A549 (cell line): ENCODE results near the gene AFF3. TPM values are rescaled to one million over a fixed set of nuclear protein-coding genes. Genes with fewer than 3 reads are reported as not detected.

Experiments
- ATAC-seq, 2 experiments: fragments of 200-7000 bp in 1 of 2; fragments of >200 bp in 1 of 2; cut with Nextera tagmentation in 1 of 2; cut with Tn5 transposase in 1 of 2; 3 replicates each; pipeline versions ENCODE4 v1.8.0 to v1.9.1; 2018 to 2020; ENCODE audit warnings: mild to moderate bottlenecking in 1 of 2, moderate library complexity in 1 of 2
- CTCF ChIA-PET: fragments of 300-600 bp; sonication (Branson Sonifier 250); formaldehyde crosslinking; extraction: SDS; loops from one replicate; lab custom pipeline; 2021; ENCODE audit warnings: antibody characterized with exemption, inconsistent platforms; lab: Yijun Ruan, JAX
- POLR2A ChIA-PET: fragments of 350-600 bp; formaldehyde crosslinking; extraction: SDS; loops from one replicate; lab custom pipeline; 2021; ENCODE audit warnings: antibody characterized with exemption, inconsistent platforms; lab: Yijun Ruan, JAX
- DNase-seq, 2 experiments: peaks; one replicate each; pipeline versions ENCODE4 v3.0.0 to v3.0.0-alpha.2; 2011 to 2016; ENCODE audit warnings: low read depth in 1 of 2, low spot score in 1 of 2
- FAIRE-seq: peaks from 2 replicates; lab custom pipeline; 2011; peaks lifted over from hg19 to GRCh38; lab: Jason Lieb, UNC
- H3K27ac ChIP-seq, 2 experiments: fragments of >200 bp; sonication (Bioruptor Twin); formaldehyde crosslinking; 3 replicates each; pipeline ENCODE4 v1.5.1; 2016 to 2017
- H3K4me1 ChIP-seq: fragments of >200 bp; sonication (Bioruptor Twin); formaldehyde crosslinking; 3 replicates; pipeline ENCODE4 v1.6.1; 2016
- H3K4me2 ChIP-seq: fragments of >200 bp; sonication (Bioruptor Twin); formaldehyde crosslinking; 3 replicates; pipeline ENCODE4 v1.6.1; 2016
- H3K4me3 ChIP-seq: fragments of >200 bp; sonication (Bioruptor Twin); formaldehyde crosslinking; 3 replicates; pipeline ENCODE4 v1.5.1; 2016
- H3K9me3 ChIP-seq: fragments of >200 bp; sonication (Bioruptor Twin); formaldehyde crosslinking; 3 replicates; pipeline ENCODE4 v1.6.1; 2016
- BHLHE40 ChIP-seq: IDR thresholded peaks from 2 replicates; pipeline ENCODE4 v1.6.1; 2012; ENCODE audit warnings: low read depth, low read length, inconsistent platforms
- CBX2 ChIP-seq: fragments of 200-600 bp; sonication (generic); IDR thresholded peaks from 2 replicates; pipeline ENCODE4 v1.6.1; 2016; ENCODE audit warnings: low read depth, mild to moderate bottlenecking, borderline replicate concordance
- CBX8 ChIP-seq: fragments of 200-600 bp; sonication (generic); IDR thresholded peaks from 2 replicates; pipeline ENCODE4 v1.6.1; 2016
- CEBPB ChIP-seq, 2 experiments: fragments of >200 bp in 1 of 2; sonication (Bioruptor Twin) in 1 of 2; formaldehyde crosslinking in 1 of 2; IDR thresholded peaks; 2 replicates each; pipeline ENCODE4 v1.6.1; 2012 to 2016
- CHD2 ChIP-seq: fragments of 150-350 bp; IDR thresholded peaks from 2 replicates; pipeline ENCODE4 v1.6.1; 2014; ENCODE audit warnings: low read length; ENCODE audit not compliant: partially characterized antibody
- EHF ChIP-seq: fragments of 250-450 bp; sonication (Bioruptor Pico); IDR thresholded peaks from 2 replicates; pipeline ENCODE4 v1.5.0; 2020; ENCODE audit warnings: mild to moderate bottlenecking
- EHMT2 ChIP-seq: fragments of 200-600 bp; sonication (generic); IDR thresholded peaks from 2 replicates; pipeline ENCODE4 v1.6.1; 2016; ENCODE audit warnings: antibody characterized with exemption, low read depth, mild to moderate bottlenecking, moderate library complexity
- EP300 ChIP-seq, 2 experiments: fragments of >200 bp; sonication (Bioruptor Twin); formaldehyde crosslinking; IDR thresholded peaks; 2 replicates in 1 of 2; 3 replicates in 1 of 2; pipeline ENCODE4 v1.6.1; 2016 to 2017
- ESRRA ChIP-seq: fragments of 150-350 bp; IDR thresholded peaks from 2 replicates; pipeline ENCODE4 v1.6.1; 2014; ENCODE audit warnings: mild to moderate bottlenecking, low read length, borderline replicate concordance
- FOSB ChIP-seq: fragments of 250-450 bp; sonication (Bioruptor Pico); IDR thresholded peaks from 2 replicates; pipeline ENCODE4 v1.5.0; 2020; ENCODE audit warnings: mild to moderate bottlenecking, moderate library complexity
- HDAC2 ChIP-seq: fragments of 200-600 bp; sonication (generic); IDR thresholded peaks from 2 replicates; pipeline ENCODE4 v1.6.1; 2016
- HOXA7 ChIP-seq: fragments of 250-450 bp; sonication (Bioruptor Pico); IDR thresholded peaks from 2 replicates; pipeline ENCODE4 v1.5.0; 2020; ENCODE audit warnings: mild to moderate bottlenecking, moderate library complexity
- HOXB13 ChIP-seq: fragments of 250-450 bp; sonication (Bioruptor Pico); IDR thresholded peaks from 2 replicates; pipeline ENCODE4 v1.5.0; 2020; ENCODE audit warnings: low read depth, mild to moderate bottlenecking, moderate library complexity
- KDM5A ChIP-seq: fragments of 200-600 bp; sonication (generic); IDR thresholded peaks from 2 replicates; pipeline ENCODE4 v1.6.1; 2016; ENCODE audit warnings: antibody characterized with exemption, mild to moderate bottlenecking
- MAFK ChIP-seq: fragments of 450-650 bp; IDR thresholded peaks from 2 replicates; pipeline ENCODE4 v1.6.1; 2014; ENCODE audit not compliant: partially characterized antibody
- NFE2L2 ChIP-seq: fragments of 150-350 bp; conservative IDR thresholded peaks from 2 replicates; pipeline ENCODE4 v1.6.1; 2014; ENCODE audit warnings: low read length
- PHF8 ChIP-seq: fragments of 200-600 bp; sonication (generic); IDR thresholded peaks from 2 replicates; pipeline ENCODE4 v1.6.1; 2016; ENCODE audit warnings: low read depth, mild to moderate bottlenecking, antibody characterized with exemption, moderate library complexity, borderline replicate concordance
- RFX5 ChIP-seq: fragments of 450-650 bp; IDR thresholded peaks from 2 replicates; pipeline ENCODE4 v1.7.1; 2014; ENCODE audit warnings: antibody characterized with exemption, mild to moderate bottlenecking, moderate library complexity
- SMC3 ChIP-seq: fragments of >200 bp; sonication (Bioruptor Twin); formaldehyde crosslinking; IDR thresholded peaks from 3 replicates; pipeline ENCODE4 v1.6.1; 2018; ENCODE audit warnings: inconsistent platforms
- TP53 ChIP-seq: fragments of 250-450 bp; sonication (Bioruptor Pico); IDR thresholded peaks from 2 replicates; pipeline ENCODE4 v1.5.0; 2021; ENCODE audit warnings: mild to moderate bottlenecking, moderate library complexity
- ZC3H11A ChIP-seq: fragments of 450-650 bp; IDR thresholded peaks from 2 replicates; pipeline ENCODE4 v1.6.1; 2014; ENCODE audit warnings: antibody characterized with exemption, mild to moderate bottlenecking
- ZFP36 ChIP-seq: fragments of 450-650 bp; IDR thresholded peaks from 2 replicates; pipeline ENCODE4 v1.6.1; 2014; ENCODE audit warnings: borderline replicate concordance; ENCODE audit not compliant: partially characterized antibody
- ZNF302 ChIP-seq: fragments of 250-450 bp; sonication (Bioruptor Pico); IDR thresholded peaks from 2 replicates; pipeline ENCODE4 v1.9.0; 2021; ENCODE audit warnings: inconsistent platforms, mild to moderate bottlenecking, moderate library complexity
- ZSCAN20 ChIP-seq: fragments of 250-450 bp; sonication (Bioruptor Pico); IDR thresholded peaks from 2 replicates; pipeline ENCODE4 v1.8.0; 2022; ENCODE audit warnings: mild to moderate bottlenecking, moderate library complexity
- WGBS: methylation state at CpG from one replicate; pipeline ENCODE4 v1.1.6; 2017; ENCODE audit errors: missing lambda C conversion rate; 5-methylcytosine and 5-hydroxymethylcytosine counted together
- polyA plus RNA-seq, 4 experiments: library from polyadenylated mRNA; depleted of rRNA in 3 of 4; stranded (reverse); fragments of >200 nt; fragmentation: RNase III in 1 of 4; extraction: RNeasy Plus Mini Kit Qiagen cat#74134 plus additional on column Dnase treatment in 1 of 4; gene quantifications; 2 replicates in 3 of 4; 3 replicates in 1 of 4; pipeline ENCODE4 v1.2.3, GENCODE V29; 2011 to 2017
- TF ChIP-seq, protein P1 (sequence below): fragments of >200 bp; sonication (Bioruptor Twin); formaldehyde crosslinking; IDR thresholded peaks from 3 replicates; pipeline ENCODE4 v1.6.1; 2016
- TF ChIP-seq, protein P2 (sequence below): IDR thresholded peaks from 2 replicates; pipeline ENCODE4 v1.6.1; 2012; ENCODE audit warnings: low read depth, borderline replicate concordance
- TF ChIP-seq, protein P3 (sequence below): IDR thresholded peaks from 2 replicates; pipeline ENCODE4 v1.6.1; 2012
- TF ChIP-seq, protein P4 (sequence below): fragments of >200 bp; sonication (Bioruptor Twin); formaldehyde crosslinking; IDR thresholded peaks from 3 replicates; pipeline ENCODE4 v1.5.1; 2016
- TF ChIP-seq, protein P5 (sequence below): fragments of 250-450 bp; sonication (Bioruptor Pico); IDR thresholded peaks from 2 replicates; pipeline ENCODE4 v1.5.0; 2020; ENCODE audit warnings: low read depth, mild to moderate bottlenecking, moderate library complexity

AFF3 gene
- polyA plus RNA-seq, 2 of the 4 experiments (the other 2 are of a cell fraction): not detected

DNA sequence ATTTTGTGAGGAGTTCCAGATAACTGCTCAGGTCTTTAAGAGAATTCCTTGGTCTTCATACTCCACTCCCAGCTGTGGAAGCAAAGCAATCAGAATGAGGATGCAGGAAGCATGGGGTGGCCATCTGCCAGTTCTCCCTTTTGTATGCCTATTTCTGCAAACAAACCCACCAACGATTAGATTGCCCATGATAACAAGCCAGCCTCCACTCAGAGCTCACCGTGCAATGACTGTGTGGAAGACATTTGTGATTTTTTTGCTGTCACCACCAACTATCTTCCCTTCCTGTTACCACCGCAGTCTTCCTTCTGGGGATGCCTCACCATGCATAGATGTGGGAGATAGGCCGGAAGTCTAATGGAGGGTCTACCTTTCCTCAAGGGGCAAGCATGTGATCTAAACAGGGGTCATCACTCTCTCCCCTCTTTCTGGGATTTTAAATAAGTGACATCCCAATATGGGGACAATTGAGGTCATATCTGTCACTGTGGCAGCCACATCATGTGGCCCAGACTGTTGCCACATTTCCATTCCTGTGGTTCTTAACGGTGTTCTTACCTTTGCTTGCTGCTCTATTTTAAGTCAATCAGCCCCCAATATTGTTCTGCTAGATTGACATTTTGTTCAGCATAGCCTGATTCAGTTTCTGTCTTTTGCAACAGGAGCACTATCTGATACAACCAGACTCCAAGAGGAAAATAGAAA lies 4.4 kb downstream of the AFF3 start:
- Histone ChIP-seq H3K4me3 (no peak overlapping the region), H3K4me2 (no peak overlapping the region), H3K4me1 (no peaks in the 10 kb centered on the region), H3K9me3 (no peaks in the 10 kb centered on the region), H3K27ac (no peak overlapping the region)
- ChIA-PET POLR2A (no interaction called here), CTCF (interaction anchor here (0.6 kb wide), 1 partner anchor 26 kb away, joined by 3 read pairs; no protein-coding TSS in a partner anchor)
- FAIRE-seq: no peak
- 36% methylated on average over 5 of the region's 5 CpGs for WGBS
- no peak for ATAC-seq
- no peak for TF ChIP-seq CEBPB (IDR thresholded peaks at IDR 0.05)
- no peak for TF ChIP-seq EHF (CRISPR knock-in tag)
- TF ChIP-seq, protein P1, sequence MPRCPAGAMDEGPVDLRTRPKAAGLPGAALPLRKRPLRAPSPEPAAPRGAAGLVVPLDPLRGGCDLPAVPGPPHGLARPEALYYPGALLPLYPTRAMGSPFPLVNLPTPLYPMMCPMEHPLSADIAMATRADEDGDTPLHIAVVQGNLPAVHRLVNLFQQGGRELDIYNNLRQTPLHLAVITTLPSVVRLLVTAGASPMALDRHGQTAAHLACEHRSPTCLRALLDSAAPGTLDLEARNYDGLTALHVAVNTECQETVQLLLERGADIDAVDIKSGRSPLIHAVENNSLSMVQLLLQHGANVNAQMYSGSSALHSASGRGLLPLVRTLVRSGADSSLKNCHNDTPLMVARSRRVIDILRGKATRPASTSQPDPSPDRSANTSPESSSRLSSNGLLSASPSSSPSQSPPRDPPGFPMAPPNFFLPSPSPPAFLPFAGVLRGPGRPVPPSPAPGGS: no peak
- DNase-seq: no peak

DNA sequence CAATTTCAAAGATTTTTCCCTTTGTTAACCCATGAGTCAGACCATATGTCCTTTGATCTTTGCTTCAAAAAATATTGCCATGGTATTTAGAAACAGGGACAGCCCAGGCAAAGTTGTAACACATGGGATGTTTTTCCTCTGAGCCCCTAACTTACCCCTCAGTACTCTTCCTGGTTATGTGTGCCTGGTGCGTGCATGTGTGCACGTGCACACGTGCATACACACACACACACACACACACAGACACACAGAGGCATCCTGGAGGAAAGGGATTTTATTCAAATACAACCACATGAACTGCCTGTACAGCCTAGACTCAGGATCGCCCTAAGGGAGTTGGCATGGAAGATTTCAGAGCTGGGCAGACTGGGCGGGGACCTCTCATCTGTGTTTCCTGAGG lies 5.1 kb downstream of the AFF3 start:
- FAIRE-seq: no peak

DNA sequence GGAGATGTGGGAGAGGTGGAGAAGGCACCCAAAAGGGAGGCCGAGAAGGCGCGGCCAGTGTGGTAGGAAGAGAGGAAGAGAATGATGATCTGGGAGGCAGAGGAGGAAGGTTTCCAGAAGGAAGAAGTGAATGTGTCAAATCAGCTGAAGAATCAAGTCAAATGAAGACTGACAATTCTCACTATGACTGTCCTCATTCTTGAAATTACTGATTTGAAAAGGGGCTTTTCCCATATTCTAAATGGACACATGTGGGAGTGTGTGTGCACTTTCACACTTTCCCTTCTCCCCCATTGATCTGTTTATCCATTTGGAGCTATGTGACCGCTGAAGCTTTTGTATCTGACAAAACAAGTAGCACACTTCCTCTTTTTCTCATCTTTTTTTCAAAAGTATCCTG lies 6.1 kb downstream of the AFF3 start:
- ATAC-seq: no peak
- WGBS: 73% methylated on average over 4 of the region's 4 CpGs
- H3K4me2 ChIP-seq: no peak overlapping the region
- TF ChIP-seq EHF (CRISPR knock-in tag): no peak
- TF ChIP-seq ZNF302: no peak
- no peak for TF ChIP-seq HDAC2
- TF ChIP-seq CEBPB (IDR thresholded peaks at IDR 0.05): no peak
- no peak for TF ChIP-seq MAFK
- no peak for TF ChIP-seq ZC3H11A
- TF ChIP-seq KDM5A: no peak
- no peak for TF ChIP-seq ESRRA
- TF ChIP-seq NFE2L2: no peak
- no peak for TF ChIP-seq CHD2
- no peak for TF ChIP-seq RFX5
- TF ChIP-seq HOXB13 (CRISPR knock-in tag): no peak
- ChIA-PET POLR2A (no interaction called here), CTCF (no interaction called here)
- FAIRE-seq: no peak
- no peaks in the 10 kb centered on the region for H3K4me1 ChIP-seq
- no peak for DNase-seq
- H3K9me3 ChIP-seq: no peaks in the 10 kb centered on the region
- no peak overlapping the region for H3K4me3 ChIP-seq
- H3K27ac ChIP-seq: no peak overlapping the region

More for the DNA sequence above, 5.1 kb downstream of the AFF3 start:
- H3K4me2 ChIP-seq: no peak overlapping the region
- no peaks in the 10 kb centered on the region for H3K4me1 ChIP-seq
- CTCF ChIA-PET: interaction anchor here (0.6 kb wide), 1 partner anchor 25 kb away, joined by 3 read pairs; no protein-coding TSS in a partner anchor
- H3K27ac ChIP-seq: no peak overlapping the region
- H3K9me3 ChIP-seq: no peaks in the 10 kb centered on the region
- no peak overlapping the region for H3K4me3 ChIP-seq
- 0% methylated on average over 5 of the region's 5 CpGs for WGBS
- TF ChIP-seq, protein P2, sequence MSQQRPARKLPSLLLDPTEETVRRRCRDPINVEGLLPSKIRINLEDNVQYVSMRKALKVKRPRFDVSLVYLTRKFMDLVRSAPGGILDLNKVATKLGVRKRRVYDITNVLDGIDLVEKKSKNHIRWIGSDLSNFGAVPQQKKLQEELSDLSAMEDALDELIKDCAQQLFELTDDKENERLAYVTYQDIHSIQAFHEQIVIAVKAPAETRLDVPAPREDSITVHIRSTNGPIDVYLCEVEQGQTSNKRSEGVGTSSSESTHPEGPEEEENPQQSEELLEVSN: no peak
- ATAC-seq (no peak), DNase-seq (no peak)
- POLR2A ChIA-PET: no interaction called here

DNA sequence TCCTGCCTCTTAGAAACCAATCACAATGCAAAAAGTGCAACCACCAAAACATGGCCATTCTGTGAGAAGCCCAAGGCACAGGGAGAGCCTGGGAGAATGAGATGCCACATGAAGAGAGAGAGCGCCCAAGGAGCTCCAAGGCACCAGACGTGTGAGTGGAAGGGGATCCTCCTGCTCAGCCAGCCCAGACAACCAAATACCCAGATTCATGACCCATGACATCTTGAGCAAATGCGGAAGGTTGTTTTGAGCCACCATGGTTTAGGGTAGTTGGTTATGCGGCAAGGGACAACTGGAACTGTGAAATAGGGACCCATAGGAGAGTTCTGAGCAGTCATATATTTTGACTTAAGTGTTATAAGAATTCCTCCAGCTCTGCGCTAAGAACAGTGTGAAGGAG lies 7.0 kb downstream of the AFF3 start:
- Histone ChIP-seq H3K4me3 (no peak overlapping the region), H3K4me1 (no peaks in the 10 kb centered on the region), H3K4me2 (no peak overlapping the region), H3K27ac (no peak overlapping the region), H3K9me3 (no peaks in the 10 kb centered on the region)
- ChIA-PET CTCF (no interaction called here), POLR2A (no interaction called here)
- TF ChIP-seq ZSCAN20 (CRISPR knock-in tag) (no peak), FOSB (no peak), EP300 (IDR thresholded peaks at IDR 0.05) (no peak), TP53 (CRISPR knock-in tag) (no peak), CBX2 (no peak), EHMT2 (no peak), ESRRA (no peak), SMC3 (no peak), HOXA7 (CRISPR knock-in tag) (no peak), ZC3H11A (no peak), ZFP36 (no peak), BHLHE40 (no peak), PHF8 (no peak), CBX8 (no peak)
- TF ChIP-seq, protein P3, sequence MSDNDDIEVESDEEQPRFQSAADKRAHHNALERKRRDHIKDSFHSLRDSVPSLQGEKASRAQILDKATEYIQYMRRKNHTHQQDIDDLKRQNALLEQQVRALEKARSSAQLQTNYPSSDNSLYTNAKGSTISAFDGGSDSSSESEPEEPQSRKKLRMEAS: no peak
- TF ChIP-seq, protein P4, sequence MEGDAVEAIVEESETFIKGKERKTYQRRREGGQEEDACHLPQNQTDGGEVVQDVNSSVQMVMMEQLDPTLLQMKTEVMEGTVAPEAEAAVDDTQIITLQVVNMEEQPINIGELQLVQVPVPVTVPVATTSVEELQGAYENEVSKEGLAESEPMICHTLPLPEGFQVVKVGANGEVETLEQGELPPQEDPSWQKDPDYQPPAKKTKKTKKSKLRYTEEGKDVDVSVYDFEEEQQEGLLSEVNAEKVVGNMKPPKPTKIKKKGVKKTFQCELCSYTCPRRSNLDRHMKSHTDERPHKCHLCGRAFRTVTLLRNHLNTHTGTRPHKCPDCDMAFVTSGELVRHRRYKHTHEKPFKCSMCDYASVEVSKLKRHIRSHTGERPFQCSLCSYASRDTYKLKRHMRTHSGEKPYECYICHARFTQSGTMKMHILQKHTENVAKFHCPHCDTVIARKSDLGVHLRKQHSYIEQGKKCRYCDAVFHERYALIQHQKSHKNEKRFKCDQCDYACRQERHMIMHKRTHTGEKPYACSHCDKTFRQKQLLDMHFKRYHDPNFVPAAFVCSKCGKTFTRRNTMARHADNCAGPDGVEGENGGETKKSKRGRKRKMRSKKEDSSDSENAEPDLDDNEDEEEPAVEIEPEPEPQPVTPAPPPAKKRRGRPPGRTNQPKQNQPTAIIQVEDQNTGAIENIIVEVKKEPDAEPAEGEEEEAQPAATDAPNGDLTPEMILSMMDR: no peak
- TF ChIP-seq, protein P5, sequence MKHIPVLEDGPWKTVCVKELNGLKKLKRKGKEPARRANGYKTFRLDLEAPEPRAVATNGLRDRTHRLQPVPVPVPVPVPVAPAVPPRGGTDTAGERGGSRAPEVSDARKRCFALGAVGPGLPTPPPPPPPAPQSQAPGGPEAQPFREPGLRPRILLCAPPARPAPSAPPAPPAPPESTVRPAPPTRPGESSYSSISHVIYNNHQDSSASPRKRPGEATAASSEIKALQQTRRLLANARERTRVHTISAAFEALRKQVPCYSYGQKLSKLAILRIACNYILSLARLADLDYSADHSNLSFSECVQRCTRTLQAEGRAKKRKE (CRISPR knock-in tag): no peak
- ATAC-seq: no peak
- DNase-seq: no peak
- FAIRE-seq: no peak
- WGBS: 64% methylated on average over 5 of the region's 5 CpGs
